ENCODE measurements around the gene MED19.
"Not testable (repeated sequence)": the region's sequence is repeated elsewhere in the genome, so short reads cannot be mapped to it uniquely, and the experiment has no call there.

The MED19 gene

DNA sequence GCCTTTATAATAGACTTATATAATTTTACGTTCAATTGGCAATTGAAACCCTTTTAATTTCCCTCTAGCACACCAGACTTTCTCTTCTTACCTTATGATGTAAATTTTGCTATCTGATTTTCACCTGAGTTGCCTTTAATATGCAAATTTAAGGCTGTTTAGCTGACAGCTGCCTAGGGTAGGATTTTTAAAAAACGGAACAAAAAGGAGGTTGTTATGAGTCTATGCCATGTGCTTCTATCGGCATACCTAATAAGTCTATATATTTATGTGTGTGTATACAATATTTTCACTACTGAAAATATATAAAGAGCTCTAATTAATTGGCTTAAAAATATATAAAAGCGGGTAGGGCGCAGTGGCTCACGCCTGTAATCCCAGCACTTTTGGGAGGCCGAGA, 17.5 kb upstream of the MED19 start:
- TF ChIP-seq, protein P1, sequence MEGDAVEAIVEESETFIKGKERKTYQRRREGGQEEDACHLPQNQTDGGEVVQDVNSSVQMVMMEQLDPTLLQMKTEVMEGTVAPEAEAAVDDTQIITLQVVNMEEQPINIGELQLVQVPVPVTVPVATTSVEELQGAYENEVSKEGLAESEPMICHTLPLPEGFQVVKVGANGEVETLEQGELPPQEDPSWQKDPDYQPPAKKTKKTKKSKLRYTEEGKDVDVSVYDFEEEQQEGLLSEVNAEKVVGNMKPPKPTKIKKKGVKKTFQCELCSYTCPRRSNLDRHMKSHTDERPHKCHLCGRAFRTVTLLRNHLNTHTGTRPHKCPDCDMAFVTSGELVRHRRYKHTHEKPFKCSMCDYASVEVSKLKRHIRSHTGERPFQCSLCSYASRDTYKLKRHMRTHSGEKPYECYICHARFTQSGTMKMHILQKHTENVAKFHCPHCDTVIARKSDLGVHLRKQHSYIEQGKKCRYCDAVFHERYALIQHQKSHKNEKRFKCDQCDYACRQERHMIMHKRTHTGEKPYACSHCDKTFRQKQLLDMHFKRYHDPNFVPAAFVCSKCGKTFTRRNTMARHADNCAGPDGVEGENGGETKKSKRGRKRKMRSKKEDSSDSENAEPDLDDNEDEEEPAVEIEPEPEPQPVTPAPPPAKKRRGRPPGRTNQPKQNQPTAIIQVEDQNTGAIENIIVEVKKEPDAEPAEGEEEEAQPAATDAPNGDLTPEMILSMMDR (conservative IDR thresholded peaks at IDR 0.05; ENCODE audit: low read depth): no peak
- ChIA-PET CTCF (no interaction called here), POLR2A (ENCODE audit: low non-redundant PET) (no interaction called here)
- H3K27ac ChIP-seq: no peak overlapping the region
- no peak for DNase-seq (ENCODE audit: low spot score)

DNA sequence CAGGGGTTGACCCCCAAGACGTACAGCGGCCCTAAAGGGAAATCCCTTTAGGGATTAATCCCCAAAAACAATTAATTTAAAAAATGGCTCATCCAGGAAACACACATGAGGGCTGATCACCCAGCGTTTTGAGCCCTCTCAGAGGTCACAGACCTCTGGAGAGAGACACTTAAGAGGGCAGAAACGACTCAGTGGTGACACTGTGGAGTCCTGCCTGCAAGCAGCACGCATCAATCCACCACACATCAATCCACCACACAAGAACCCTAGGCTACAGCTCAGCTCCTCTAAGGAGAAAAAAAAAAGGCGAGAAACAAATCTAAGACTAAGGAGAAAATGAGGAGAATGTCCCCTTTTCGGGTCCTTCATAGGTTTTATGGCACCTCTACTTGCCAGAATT, 16.8 kb upstream of the MED19 start:
- TF ChIP-seq, protein P1 (conservative IDR thresholded peaks at IDR 0.05; ENCODE audit: low read depth): no peak
- CTCF ChIA-PET: no interaction called here
- no peak overlapping the region for H3K27ac ChIP-seq
- no peak for DNase-seq (ENCODE audit: low spot score)
- POLR2A ChIA-PET (ENCODE audit: low non-redundant PET): no interaction called here

DNA sequence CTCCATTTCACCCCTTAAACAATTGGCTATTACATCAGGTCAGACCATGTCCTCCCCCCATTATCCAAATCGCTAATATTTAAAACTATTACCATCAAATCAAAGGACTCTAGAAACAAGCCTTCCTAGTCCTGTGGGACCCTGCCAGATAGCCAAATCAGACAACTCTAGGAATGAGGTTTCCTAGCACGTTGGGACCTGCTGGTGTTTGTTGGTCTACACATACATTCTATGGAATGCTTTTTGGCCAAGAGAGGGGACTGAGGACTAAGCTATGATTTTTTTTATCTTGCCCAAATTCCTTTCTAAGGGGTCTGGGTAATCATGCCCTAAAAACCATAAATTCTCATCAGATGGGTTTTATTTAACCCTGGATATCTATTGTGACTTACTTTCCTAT, 15.2 kb upstream of the MED19 start:
- TF ChIP-seq, protein P1 (conservative IDR thresholded peaks at IDR 0.05; ENCODE audit: low read depth): no peak
- CTCF ChIA-PET: interaction anchor here (0.7 kb wide), 1 partner anchor 8 kb away, joined by 4 read pairs; no protein-coding TSS in a partner anchor
- peak; percentile 18 for DNase-seq (ENCODE audit: low spot score)
- no peak overlapping the region for H3K27ac ChIP-seq
- POLR2A ChIA-PET (ENCODE audit: low non-redundant PET): interaction anchor here (0.6 kb wide), 1 partner anchor 15 kb away, joined by 3 read pairs; no protein-coding TSS in a partner anchor

DNA sequence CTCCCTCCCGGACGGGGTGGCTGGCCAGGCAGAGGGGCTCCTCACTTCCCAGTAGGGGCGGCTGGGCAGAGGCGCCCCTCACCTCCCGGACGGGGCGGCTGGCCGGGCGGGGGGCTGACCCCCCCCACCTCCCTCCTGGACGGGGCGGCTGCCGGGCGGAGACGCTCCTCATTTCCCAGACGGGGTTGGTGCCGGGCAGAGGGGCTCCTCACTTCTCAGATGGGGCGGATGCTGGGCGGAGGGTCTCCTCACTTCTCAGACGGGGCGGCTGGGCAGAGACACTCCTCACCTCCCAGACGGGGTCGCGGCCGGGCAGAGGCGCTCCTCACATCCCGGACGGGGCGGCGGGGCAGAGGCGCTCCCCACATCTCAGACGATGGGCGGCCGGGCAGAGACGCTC, 4.7 kb upstream of the MED19 start:
- CTCF ChIA-PET; POLR2A ChIA-PET (ENCODE audit: low non-redundant PET): not testable (repeated sequence)

DNA sequence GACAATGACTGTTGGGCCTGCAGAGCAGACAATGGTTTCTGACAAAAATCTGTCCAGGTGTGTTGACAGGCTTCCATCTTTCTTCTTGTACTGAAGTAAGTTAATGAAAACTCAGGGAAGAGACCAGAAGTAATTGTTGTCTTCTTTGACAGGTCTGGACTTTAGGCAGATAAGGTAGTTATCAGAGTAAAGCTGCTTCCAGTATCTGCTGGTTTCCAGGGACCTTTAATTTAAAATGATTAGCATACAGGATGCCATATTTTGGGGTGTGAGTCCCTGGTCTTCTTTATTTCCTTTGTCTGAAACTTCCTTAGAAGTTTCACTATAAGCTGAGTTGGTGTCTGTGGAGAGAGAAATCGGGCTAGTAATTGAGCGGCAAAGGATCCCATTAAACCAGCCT, 1.8 kb upstream of the MED19 start:
- TF ChIP-seq, protein P1 (conservative IDR thresholded peaks at IDR 0.05; ENCODE audit: low read depth): no peak
- no peak for DNase-seq (ENCODE audit: low spot score)
- CTCF ChIA-PET: interaction anchor here (0.6 to 0.7 kb wide), 2 partner anchors 346 to 848 kb away, joined by 3 read pairs; no protein-coding TSS in a partner anchor
- no peak overlapping the region for H3K27ac ChIP-seq
- POLR2A ChIA-PET (ENCODE audit: low non-redundant PET): interaction anchor here (0.7 kb wide), 1 partner anchor 28 kb away, joined by 3 read pairs; the partner anchor contains the start of gene SELENOH

More for the DNA sequence above, 4.7 kb upstream of the MED19 start:
- H3K27ac ChIP-seq; DNase-seq (ENCODE audit: low spot score): not testable (repeated sequence)

DNA sequence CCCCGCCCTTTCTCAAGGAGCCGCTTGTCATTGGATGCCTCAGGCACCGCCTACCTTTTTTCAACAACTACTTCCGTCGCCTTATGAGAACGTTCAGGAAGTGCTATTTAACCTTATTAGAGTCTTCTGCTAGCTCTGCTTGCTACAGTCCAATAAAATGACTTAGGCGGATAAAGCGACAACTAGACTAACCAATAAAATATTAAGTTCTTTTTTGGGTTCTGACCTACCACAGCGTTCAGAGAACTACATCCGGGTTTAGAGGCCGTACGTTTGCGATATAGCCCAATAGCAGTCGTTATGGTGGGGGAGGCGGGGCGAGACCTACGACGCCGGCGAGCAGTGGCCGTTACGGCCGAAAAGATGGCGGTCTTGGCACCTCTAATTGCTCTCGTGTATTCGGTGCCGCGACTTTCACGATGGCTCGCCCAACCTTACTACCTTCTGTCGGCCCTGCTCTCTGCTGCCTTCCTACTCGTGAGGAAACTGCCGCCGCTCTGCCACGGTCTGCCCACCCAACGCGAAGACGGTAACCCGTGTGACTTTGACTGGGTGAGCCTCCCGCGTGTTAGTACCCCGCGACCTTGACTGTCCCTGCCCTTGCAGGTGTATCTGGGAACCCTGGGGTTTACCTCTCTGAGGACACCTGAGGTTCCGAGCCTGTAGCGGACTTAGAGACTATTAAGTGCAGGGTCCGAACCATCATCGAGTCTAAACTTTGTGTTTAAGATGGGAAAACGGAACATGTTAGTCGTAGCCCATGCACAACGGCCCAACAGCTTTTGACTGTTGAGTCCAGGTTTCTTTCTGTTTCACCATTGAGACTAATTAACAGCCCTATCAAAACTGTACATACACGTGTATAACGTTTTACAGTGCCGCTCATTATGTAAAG, 488 bp upstream of the MED19 start, which contains the start of gene TMX2:
Gene TMX2 (plus strand): TSS at position 338 of the 895 bp plus-strand sequence. CDS start 26 bp downstream, at position 364.
- ChIA-PET CTCF (interaction anchor here (0.5 kb wide), 1 partner anchor 71 kb away, joined by 3 read pairs; no protein-coding TSS in a partner anchor), POLR2A (ENCODE audit: low non-redundant PET) (interaction anchor here (0.5 to 0.8 kb wide), 3 partner anchors 15 to 48 kb away, joined by 3 read pairs; no protein-coding TSS in a partner anchor)
- peak within 1 kb of the TSS; percentile 94 for H3K27ac ChIP-seq
- TF ChIP-seq, protein P1 (conservative IDR thresholded peaks at IDR 0.05; ENCODE audit: low read depth): no peak
- peak; percentile 96 for DNase-seq (ENCODE audit: low spot score)
